Astrocyte of the hippocampus (primary cell): ENCODE results near the gene MORC2.

Experiments used
- DNase-seq: peaks from one replicate; pipeline ENCODE4 v3.0.0; 2011; ENCODE audit warnings: low read depth, low spot score

The MORC2 gene

GRCh38 chr22:30949934-30950660, 18.5 kb downstream of the MORC2 start:
- DNase-seq: no peak

- DNase-seq: peak; percentile 25
These were observed 19.6 kb downstream of the MORC2 start for GRCh38 chr22:30948930-30949342.

- peak; percentile 65 for DNase-seq
These were observed 20.6 kb downstream of the MORC2 start for GRCh38 chr22:30947816-30948454.

GRCh38 chr22:30947173-30947815, 21.3 kb downstream of the MORC2 start:
- DNase-seq: peak; percentile 54

- no peak for DNase-seq
These were observed 22.2 kb downstream of the MORC2 start for GRCh38 chr22:30946354-30946753.

GRCh38 chr22:30945653-30946052, 22.9 kb downstream of the MORC2 start:
- no peak for DNase-seq

GRCh38 chr22:30944986-30945385, 23.6 kb downstream of the MORC2 start:
- DNase-seq: no peak

- no peak for DNase-seq
These were observed 25.2 kb downstream of the MORC2 start for GRCh38 chr22:30943368-30943767.

GRCh38 chr22:30941363-30941740, 27.2 kb downstream of the MORC2 start:
- DNase-seq: no peak

- no peak for DNase-seq
These were observed 27.8 kb downstream of the MORC2 start for GRCh38 chr22:30940685-30941362.

- DNase-seq: no peak
These were observed 34.5 kb downstream of the MORC2 start for GRCh38 chr22:30934053-30934452.

GRCh38 chr22:30933457-30933856, 35.1 kb downstream of the MORC2 start:
- no peak for DNase-seq

GRCh38 chr22:30932661-30933060, 35.9 kb downstream of the MORC2 start:
- no peak for DNase-seq

GRCh38 chr22:30931541-30932300, 36.9 kb downstream of the MORC2 start:
- no peak for DNase-seq

- no peak for DNase-seq
These were observed 38.3 kb downstream of the MORC2 start for GRCh38 chr22:30930228-30930627.

GRCh38 chr22:30928401-30928800, 40.2 kb downstream of the MORC2 start:
- DNase-seq: no peak

- DNase-seq: no peak
These were observed 40.8 kb downstream of the MORC2 start for GRCh38 chr22:30927806-30928205.

- DNase-seq: no peak
These were observed 41.9 kb downstream of the MORC2 start for GRCh38 chr22:30926706-30927105.

GRCh38 chr22:30925667-30926066, 42.9 kb downstream of the MORC2 start:
- no peak for DNase-seq

- DNase-seq: no peak
These were observed 45.2 kb downstream of the MORC2 start for GRCh38 chr22:30923168-30923900.

- DNase-seq: peak; percentile 25
These were observed 46.4 kb downstream of the MORC2 start for GRCh38 chr22:30922151-30922611.
